ENCODE measurements around the gene PPIP5K2. TPM values are rescaled to one million over a fixed set of nuclear protein-coding genes. Genes with fewer than 3 reads are reported as not detected.
A peak's percentile ranks its signal among the peaks of the same experiment; 100 is the strongest.

PPIP5K2 gene
- total and polyA plus RNA-seq, 9 donors = 17.8 to 63.3 (median 45.4) TPM

DNA sequence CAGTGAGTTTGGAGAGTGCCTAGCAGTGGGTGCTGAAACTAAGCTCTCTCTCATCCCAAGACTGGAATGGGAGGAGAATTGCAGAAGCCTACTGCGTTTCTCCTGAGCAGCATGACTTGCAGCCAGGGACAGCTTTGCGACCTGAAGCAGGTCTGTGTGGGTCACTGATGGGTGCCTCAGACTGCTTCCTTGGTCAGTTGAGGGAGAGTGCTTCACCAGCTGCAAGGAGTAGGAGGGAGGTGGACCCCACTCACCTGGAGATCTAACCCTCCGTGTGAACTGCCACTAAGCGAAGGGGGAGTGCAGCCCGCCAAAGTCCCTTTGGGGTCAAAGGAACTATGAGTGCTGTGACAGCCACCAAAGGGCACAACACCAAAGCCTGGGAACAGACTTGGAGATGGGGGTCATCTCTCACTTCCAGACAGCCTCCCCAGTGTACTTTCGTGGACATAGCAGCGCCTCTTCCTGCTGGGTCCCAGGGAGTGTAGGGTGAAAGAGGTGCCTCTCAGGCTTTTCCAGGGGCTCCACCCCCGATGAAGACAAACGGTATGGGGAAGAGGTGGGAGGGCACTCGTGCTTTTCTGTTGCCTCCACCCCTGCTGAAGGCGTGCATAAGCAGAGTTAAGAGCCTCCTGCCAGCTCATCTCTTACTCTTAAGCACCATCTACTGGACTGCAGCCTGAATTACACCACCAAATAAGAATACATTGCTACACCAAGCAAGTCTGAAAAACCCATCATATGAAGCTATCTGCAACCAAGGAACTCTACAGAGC lies 104.2 kb downstream of the PPIP5K2 start:
- WGBS, 3 donors = 55 to 58% (median 56%) methylated on average over 11 of the region's 11 CpGs
- Histone ChIP-seq H3K9me3 (no peaks in the 10 kb centered on the region), H3K36me3 (no peaks in the 10 kb centered on the region), H3K27me3 (no peaks in the 10 kb centered on the region), H3K27ac (no peak overlapping the region), H3K4me1 (ENCODE audit: insufficient read depth) (no peaks in the 10 kb centered on the region), H3K4me3 (no peak overlapping the region)
- TF ChIP-seq, protein P1, sequence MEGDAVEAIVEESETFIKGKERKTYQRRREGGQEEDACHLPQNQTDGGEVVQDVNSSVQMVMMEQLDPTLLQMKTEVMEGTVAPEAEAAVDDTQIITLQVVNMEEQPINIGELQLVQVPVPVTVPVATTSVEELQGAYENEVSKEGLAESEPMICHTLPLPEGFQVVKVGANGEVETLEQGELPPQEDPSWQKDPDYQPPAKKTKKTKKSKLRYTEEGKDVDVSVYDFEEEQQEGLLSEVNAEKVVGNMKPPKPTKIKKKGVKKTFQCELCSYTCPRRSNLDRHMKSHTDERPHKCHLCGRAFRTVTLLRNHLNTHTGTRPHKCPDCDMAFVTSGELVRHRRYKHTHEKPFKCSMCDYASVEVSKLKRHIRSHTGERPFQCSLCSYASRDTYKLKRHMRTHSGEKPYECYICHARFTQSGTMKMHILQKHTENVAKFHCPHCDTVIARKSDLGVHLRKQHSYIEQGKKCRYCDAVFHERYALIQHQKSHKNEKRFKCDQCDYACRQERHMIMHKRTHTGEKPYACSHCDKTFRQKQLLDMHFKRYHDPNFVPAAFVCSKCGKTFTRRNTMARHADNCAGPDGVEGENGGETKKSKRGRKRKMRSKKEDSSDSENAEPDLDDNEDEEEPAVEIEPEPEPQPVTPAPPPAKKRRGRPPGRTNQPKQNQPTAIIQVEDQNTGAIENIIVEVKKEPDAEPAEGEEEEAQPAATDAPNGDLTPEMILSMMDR (IDR thresholded peaks at IDR 0.05) = peak in 1 of 3 donors; percentile 24
- TF ChIP-seq POLR2A (IDR thresholded peaks at IDR 0.05) (no peak), EP300 (IDR thresholded peaks at IDR 0.05) (no peak)
- peak in 2 of 5 donors; percentile 22 for DNase-seq
- intact Hi-C loops (cut with DNase I) = no loop called here

DNA sequence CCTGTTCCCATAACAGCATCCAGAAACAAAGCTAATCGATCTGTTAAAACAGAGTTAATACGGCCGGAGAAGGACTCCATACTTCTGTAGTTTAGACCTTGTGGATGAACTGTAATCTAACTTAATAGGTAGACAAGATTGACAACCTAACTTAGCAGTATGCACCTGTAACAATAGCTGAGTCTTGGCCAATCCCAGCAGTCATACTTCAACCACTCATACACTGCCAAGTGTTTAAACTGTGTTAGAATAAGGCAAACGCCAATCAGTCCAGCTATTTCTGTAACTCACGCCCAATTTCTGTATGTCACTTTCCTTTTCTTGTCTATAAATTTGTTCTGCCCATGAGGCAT lies 104.8 kb downstream of the PPIP5K2 start:
- TF ChIP-seq EP300 (IDR thresholded peaks at IDR 0.05) = no peak
- H3K9me3 ChIP-seq = no peaks in the 10 kb centered on the region
- no peak for DNase-seq
- H3K36me3 ChIP-seq = no peaks in the 10 kb centered on the region
- no peak overlapping the region for H3K27ac ChIP-seq
- WGBS, 3 donors = 84 to 87% (median 87%) methylated on average over 5 of the region's 5 CpGs
- no peaks in the 10 kb centered on the region for H3K27me3 ChIP-seq
- intact Hi-C loops (cut with DNase I) = no loop called here
- H3K4me3 ChIP-seq = no peak overlapping the region
- H3K4me1 ChIP-seq (ENCODE audit: insufficient read depth) = no peaks in the 10 kb centered on the region

DNA sequence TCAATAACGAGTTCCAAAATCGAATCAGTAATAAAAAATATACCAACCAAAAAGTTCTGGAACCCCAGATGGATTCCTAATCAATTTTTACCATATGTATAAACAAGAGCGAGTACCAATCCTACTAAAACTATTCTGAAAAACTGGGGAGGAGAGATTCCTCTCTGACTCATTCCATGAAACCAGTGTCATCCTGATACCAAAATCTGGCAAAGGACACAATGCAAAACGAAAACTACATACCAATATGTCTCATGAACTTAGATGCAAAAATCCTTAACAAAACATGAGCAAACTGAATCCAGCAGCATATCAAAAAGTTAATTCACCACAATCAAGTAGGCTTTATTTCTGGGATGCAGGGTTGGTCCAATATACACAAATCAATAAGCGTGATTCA lies 108.0 kb downstream of the PPIP5K2 start:
- no peaks in the 10 kb centered on the region for H3K36me3 ChIP-seq
- 85 to 89% (median 87%) methylated on average over 5 of the region's 5 CpGs for WGBS, 3 donors
- no peak overlapping the region for H3K4me3 ChIP-seq
- no peaks in the 10 kb centered on the region for H3K9me3 ChIP-seq
- DNase-seq = no peak
- TF ChIP-seq EP300 (IDR thresholded peaks at IDR 0.05) (no peak), POLR2A (IDR thresholded peaks at IDR 0.05) (no peak)
- TF ChIP-seq, protein P1 (IDR thresholded peaks at IDR 0.05) = no peak
- intact Hi-C loops (cut with DNase I) = no loop called here
- H3K27ac ChIP-seq = no peak overlapping the region
- H3K27me3 ChIP-seq = no peaks in the 10 kb centered on the region
- no peaks in the 10 kb centered on the region for H3K4me1 ChIP-seq (ENCODE audit: insufficient read depth)

DNA sequence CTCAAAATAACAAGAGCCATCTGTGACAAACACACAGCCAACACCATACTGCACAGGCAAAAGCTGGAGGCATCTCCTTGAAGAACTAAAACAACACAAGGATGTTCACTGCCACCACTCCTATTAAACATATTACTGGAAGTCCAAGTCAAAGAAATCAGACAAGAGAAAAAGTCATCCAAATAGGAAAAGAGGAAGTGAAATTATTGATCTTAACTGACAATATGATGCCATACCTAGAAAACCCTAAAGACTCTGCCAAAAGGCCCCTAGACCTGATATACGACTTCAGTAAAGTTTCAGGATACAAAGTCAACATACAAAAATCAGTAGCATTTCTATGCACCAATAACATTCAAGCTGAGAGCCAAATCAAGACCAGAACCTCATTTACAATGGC lies 108.5 kb downstream of the PPIP5K2 start:
- no peaks in the 10 kb centered on the region for H3K9me3 ChIP-seq
- no peak overlapping the region for H3K4me3 ChIP-seq
- no peak for DNase-seq
- intact Hi-C loops (cut with DNase I) = no loop called here
- H3K36me3 ChIP-seq = no peaks in the 10 kb centered on the region
- H3K4me1 ChIP-seq (ENCODE audit: insufficient read depth) = no peaks in the 10 kb centered on the region
- 89 to 96% (median 91%) methylated on average over 1 of the region's 1 CpG for WGBS, 3 donors
- H3K27me3 ChIP-seq = no peaks in the 10 kb centered on the region
- no peak overlapping the region for H3K27ac ChIP-seq
- no peak for TF ChIP-seq EP300 (IDR thresholded peaks at IDR 0.05)
- TF ChIP-seq, protein P1 (IDR thresholded peaks at IDR 0.05) = no peak
- TF ChIP-seq POLR2A (IDR thresholded peaks at IDR 0.05) = no peak

DNA sequence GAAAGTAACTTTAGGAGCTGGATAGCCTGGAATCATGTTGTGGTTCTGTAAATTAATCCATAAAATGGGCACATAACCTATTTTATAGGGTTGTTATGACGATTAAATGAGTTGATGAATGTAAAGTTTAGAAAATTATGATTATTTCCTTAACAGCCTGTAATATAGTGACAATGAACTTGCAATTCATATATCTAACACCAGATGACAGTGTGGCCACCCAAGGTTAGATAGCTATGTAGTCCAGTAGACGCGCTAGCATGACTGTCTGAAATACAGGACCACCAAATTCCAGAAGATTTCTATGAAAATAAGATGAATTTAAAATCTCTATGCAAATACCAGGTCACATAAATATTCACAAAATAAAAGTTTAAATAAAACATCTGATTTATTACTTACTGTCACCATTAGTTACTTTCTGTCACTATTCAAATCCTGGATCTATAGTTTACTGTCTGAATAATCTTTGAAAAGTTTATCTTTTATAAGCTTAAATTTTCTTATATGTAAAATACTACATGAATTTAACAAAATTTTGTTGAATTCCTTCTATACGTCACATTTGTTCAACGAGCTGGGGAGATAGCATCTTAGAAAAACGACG lies 112.4 kb downstream of the PPIP5K2 start:
- no peaks in the 10 kb centered on the region for H3K27me3 ChIP-seq
- H3K27ac ChIP-seq = no peak overlapping the region
- H3K4me1 ChIP-seq (ENCODE audit: insufficient read depth) = no peaks in the 10 kb centered on the region
- H3K36me3 ChIP-seq = no peaks in the 10 kb centered on the region
- no peaks in the 10 kb centered on the region for H3K9me3 ChIP-seq
- TF ChIP-seq POLR2A (IDR thresholded peaks at IDR 0.05) = no peak
- TF ChIP-seq, protein P1 (IDR thresholded peaks at IDR 0.05) = peak in 1 of 3 donors; percentile 38
- 83 to 90% (median 85%) methylated on average over 7 of the region's 7 CpGs for WGBS, 3 donors
- H3K4me3 ChIP-seq = no peak overlapping the region
- intact Hi-C loops (cut with DNase I) = loop anchor here in 1 of 4 donors (10.0 kb wide), 1 partner anchor 242 kb away; no protein-coding TSS in a partner anchor
- DNase-seq = no peak
